Measurements from ENCODE around the gene QRSL1. TPM values are rescaled to one million over a fixed set of nuclear protein-coding genes. Genes with fewer than 3 reads are reported as not detected.

QRSL1 gene
- polyA plus RNA-seq, 1 donor from 2014 or later = 20.0 TPM

DNA sequence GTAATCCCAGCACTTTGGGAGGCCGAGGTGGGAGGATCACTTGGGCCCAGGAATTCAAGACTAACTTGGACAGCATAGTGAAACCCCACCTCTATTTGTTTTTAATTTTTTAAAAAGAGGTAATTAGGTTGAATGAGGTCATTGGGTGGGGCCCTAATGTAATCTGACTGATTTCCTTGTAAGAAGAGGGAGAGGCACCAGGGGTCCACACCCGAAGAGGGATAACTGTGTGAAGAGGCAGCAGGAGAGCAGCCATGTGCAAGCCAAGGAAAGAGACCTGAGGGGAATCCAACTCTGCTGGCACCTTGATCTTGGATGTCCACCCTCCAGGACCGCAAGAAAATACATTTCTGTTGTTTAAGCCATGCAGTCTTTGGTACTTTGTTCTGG lies 63.4 kb downstream of the QRSL1 start:
- H3K9me3 ChIP-seq (ENCODE audit: low read length) = no peaks in the 10 kb centered on the region
- H3F3A ChIP-seq (ENCODE audit: insufficient read depth, low read length, poor library complexity, severe bottlenecking) = no peaks in the 10 kb centered on the region
- no peak overlapping the region for H3K9ac ChIP-seq (ENCODE audit: low read length)
- H4K20me1 ChIP-seq (ENCODE audit: insufficient read depth) = no peaks in the 10 kb centered on the region
- no peak overlapping the region for H3K4me3 ChIP-seq (ENCODE audit: low read length)
- no peaks in the 10 kb centered on the region for H3K9me2 ChIP-seq (ENCODE audit: insufficient read depth, low read length)
- H3K27ac ChIP-seq (ENCODE audit: low read length) = no peak overlapping the region
- H2AFZ ChIP-seq (ENCODE audit: low read depth, low read length) = no peak overlapping the region
- no peaks in the 10 kb centered on the region for H3K79me2 ChIP-seq (replicated peaks; ENCODE audit: insufficient read depth, low read length)
- TF ChIP-seq TAF1 (IDR thresholded peaks at IDR 0.05; ENCODE audit: low read depth) (no peak), POLR2AphosphoS5 (IDR thresholded peaks at IDR 0.05) (no peak), EZH2 (IDR thresholded peaks at IDR 0.05; ENCODE audit: borderline replicate concordance, insufficient read depth, low read length, poor library complexity, severe bottlenecking) (no peak), SMC3 (conservative IDR thresholded peaks at IDR 0.05; ENCODE audit: poor library complexity) (no peak), RAD21 (conservative IDR thresholded peaks at IDR 0.05) (no peak), MXI1 (conservative IDR thresholded peaks at IDR 0.05; ENCODE audit: poor library complexity, severe bottlenecking) (no peak)
- TF ChIP-seq, protein P1, sequence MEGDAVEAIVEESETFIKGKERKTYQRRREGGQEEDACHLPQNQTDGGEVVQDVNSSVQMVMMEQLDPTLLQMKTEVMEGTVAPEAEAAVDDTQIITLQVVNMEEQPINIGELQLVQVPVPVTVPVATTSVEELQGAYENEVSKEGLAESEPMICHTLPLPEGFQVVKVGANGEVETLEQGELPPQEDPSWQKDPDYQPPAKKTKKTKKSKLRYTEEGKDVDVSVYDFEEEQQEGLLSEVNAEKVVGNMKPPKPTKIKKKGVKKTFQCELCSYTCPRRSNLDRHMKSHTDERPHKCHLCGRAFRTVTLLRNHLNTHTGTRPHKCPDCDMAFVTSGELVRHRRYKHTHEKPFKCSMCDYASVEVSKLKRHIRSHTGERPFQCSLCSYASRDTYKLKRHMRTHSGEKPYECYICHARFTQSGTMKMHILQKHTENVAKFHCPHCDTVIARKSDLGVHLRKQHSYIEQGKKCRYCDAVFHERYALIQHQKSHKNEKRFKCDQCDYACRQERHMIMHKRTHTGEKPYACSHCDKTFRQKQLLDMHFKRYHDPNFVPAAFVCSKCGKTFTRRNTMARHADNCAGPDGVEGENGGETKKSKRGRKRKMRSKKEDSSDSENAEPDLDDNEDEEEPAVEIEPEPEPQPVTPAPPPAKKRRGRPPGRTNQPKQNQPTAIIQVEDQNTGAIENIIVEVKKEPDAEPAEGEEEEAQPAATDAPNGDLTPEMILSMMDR (IDR thresholded peaks at IDR 0.05; ENCODE audit: poor library complexity, severe bottlenecking) = no peak
- TF ChIP-seq, protein P2, sequence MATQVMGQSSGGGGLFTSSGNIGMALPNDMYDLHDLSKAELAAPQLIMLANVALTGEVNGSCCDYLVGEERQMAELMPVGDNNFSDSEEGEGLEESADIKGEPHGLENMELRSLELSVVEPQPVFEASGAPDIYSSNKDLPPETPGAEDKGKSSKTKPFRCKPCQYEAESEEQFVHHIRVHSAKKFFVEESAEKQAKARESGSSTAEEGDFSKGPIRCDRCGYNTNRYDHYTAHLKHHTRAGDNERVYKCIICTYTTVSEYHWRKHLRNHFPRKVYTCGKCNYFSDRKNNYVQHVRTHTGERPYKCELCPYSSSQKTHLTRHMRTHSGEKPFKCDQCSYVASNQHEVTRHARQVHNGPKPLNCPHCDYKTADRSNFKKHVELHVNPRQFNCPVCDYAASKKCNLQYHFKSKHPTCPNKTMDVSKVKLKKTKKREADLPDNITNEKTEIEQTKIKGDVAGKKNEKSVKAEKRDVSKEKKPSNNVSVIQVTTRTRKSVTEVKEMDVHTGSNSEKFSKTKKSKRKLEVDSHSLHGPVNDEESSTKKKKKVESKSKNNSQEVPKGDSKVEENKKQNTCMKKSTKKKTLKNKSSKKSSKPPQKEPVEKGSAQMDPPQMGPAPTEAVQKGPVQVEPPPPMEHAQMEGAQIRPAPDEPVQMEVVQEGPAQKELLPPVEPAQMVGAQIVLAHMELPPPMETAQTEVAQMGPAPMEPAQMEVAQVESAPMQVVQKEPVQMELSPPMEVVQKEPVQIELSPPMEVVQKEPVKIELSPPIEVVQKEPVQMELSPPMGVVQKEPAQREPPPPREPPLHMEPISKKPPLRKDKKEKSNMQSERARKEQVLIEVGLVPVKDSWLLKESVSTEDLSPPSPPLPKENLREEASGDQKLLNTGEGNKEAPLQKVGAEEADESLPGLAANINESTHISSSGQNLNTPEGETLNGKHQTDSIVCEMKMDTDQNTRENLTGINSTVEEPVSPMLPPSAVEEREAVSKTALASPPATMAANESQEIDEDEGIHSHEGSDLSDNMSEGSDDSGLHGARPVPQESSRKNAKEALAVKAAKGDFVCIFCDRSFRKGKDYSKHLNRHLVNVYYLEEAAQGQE (IDR thresholded peaks at IDR 0.05; ENCODE audit: borderline replicate concordance) = no peak
- no peaks in the 10 kb centered on the region for H3K27me3 ChIP-seq (ENCODE audit: insufficient read depth, low read depth, low read length)
- no peak overlapping the region for H3K4me2 ChIP-seq (ENCODE audit: low read length)
- no peaks in the 10 kb centered on the region for H3K36me3 ChIP-seq (ENCODE audit: insufficient read depth, low read length)

DNA sequence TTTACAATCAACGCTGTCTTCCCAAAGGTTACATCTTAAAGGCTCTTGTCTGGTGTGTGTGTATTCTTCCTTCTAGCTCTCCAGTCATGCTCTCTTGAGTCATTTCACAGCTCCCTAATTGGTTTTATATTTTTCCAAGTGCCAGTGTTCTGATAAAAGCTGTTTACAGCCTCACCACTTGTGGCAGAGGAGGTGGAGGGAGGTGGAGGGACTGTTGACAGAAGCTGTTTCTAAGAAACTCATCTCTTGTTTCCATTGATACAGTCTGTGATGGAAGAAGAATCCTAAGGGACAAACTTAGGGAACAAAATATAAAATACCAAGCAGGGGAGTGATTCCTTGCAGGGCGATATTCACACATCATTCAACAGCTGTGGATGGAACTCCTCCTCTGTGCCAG lies 64.0 kb downstream of the QRSL1 start:
- Histone ChIP-seq H3K4me2 (ENCODE audit: low read length) (no peak overlapping the region), H3K27me3 (ENCODE audit: insufficient read depth, low read depth, low read length) (no peaks in the 10 kb centered on the region), H3K27ac (ENCODE audit: low read length) (no peak overlapping the region), H3K9me2 (ENCODE audit: insufficient read depth, low read length) (no peaks in the 10 kb centered on the region), H3K79me2 (replicated peaks; ENCODE audit: insufficient read depth, low read length) (no peaks in the 10 kb centered on the region), H2AFZ (ENCODE audit: low read depth, low read length) (no peak overlapping the region), H3K36me3 (ENCODE audit: insufficient read depth, low read length) (no peaks in the 10 kb centered on the region), H3K9me3 (ENCODE audit: low read length) (no peaks in the 10 kb centered on the region), H3K4me3 (ENCODE audit: low read length) (no peak overlapping the region), H4K20me1 (ENCODE audit: insufficient read depth) (no peaks in the 10 kb centered on the region), H3K9ac (ENCODE audit: low read length) (no peak overlapping the region), H3F3A (ENCODE audit: insufficient read depth, low read length, poor library complexity, severe bottlenecking) (no peaks in the 10 kb centered on the region)
- TF ChIP-seq EP300 (conservative IDR thresholded peaks at IDR 0.05; ENCODE audit: poor library complexity, severe bottlenecking) = no peak
- TF ChIP-seq, protein P2 (IDR thresholded peaks at IDR 0.05; ENCODE audit: borderline replicate concordance) = no peak
- no peak for TF ChIP-seq MXI1 (conservative IDR thresholded peaks at IDR 0.05; ENCODE audit: poor library complexity, severe bottlenecking)
- TF ChIP-seq EZH2 (IDR thresholded peaks at IDR 0.05; ENCODE audit: borderline replicate concordance, insufficient read depth, low read length, poor library complexity, severe bottlenecking) = no peak
- TF ChIP-seq TAF1 (IDR thresholded peaks at IDR 0.05; ENCODE audit: low read depth) = no peak
- TF ChIP-seq, protein P1 (IDR thresholded peaks at IDR 0.05; ENCODE audit: poor library complexity, severe bottlenecking) = no peak
- TF ChIP-seq RAD21 (conservative IDR thresholded peaks at IDR 0.05) = no peak
- TF ChIP-seq POLR2AphosphoS5 (IDR thresholded peaks at IDR 0.05) = no peak
- no peak for TF ChIP-seq SMC3 (conservative IDR thresholded peaks at IDR 0.05; ENCODE audit: poor library complexity)

Measured in neural cell (in vitro differentiated cells).